ENCODE results near the gene RBM6.

DNA sequence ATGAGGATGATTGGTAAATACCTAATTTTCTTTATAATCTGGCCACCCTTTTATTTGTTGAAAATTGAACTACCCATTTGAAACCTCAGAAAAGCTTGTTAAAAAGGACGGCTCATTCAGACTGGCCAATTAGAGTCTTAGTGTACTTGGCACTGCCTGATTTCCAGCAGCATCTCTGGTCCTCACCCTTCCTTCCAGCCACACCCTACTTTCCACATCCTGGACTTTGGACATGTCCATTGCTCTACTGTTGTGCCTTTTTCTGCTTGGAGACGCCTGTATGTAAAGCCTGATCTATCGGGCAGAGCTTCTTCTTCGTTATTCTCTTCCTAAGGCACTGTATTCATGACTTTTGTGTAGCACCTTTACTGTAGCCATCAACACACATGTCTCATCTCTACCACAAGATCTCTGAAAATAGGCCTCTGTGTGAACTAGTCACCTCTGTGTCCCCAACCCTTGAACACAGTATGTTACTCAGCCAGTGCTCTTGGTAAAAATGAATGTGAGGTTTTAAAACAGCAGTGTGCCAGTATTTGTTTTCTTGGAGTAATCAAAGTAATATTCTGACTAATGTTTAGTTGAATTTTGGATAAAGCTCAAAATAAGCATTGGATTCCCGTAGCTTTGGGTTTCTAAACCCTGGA, 155.5 kb downstream of the RBM6 start:
- TF ChIP-seq, protein P1, sequence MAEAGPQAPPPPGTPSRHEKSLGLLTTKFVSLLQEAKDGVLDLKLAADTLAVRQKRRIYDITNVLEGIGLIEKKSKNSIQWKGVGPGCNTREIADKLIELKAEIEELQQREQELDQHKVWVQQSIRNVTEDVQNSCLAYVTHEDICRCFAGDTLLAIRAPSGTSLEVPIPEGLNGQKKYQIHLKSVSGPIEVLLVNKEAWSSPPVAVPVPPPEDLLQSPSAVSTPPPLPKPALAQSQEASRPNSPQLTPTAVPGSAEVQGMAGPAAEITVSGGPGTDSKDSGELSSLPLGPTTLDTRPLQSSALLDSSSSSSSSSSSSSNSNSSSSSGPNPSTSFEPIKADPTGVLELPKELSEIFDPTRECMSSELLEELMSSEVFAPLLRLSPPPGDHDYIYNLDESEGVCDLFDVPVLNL (CRISPR knock-in tag; IDR thresholded peaks at IDR 0.05; ENCODE audit: borderline replicate concordance, low read depth) = no peak
- TF ChIP-seq, protein P2, sequence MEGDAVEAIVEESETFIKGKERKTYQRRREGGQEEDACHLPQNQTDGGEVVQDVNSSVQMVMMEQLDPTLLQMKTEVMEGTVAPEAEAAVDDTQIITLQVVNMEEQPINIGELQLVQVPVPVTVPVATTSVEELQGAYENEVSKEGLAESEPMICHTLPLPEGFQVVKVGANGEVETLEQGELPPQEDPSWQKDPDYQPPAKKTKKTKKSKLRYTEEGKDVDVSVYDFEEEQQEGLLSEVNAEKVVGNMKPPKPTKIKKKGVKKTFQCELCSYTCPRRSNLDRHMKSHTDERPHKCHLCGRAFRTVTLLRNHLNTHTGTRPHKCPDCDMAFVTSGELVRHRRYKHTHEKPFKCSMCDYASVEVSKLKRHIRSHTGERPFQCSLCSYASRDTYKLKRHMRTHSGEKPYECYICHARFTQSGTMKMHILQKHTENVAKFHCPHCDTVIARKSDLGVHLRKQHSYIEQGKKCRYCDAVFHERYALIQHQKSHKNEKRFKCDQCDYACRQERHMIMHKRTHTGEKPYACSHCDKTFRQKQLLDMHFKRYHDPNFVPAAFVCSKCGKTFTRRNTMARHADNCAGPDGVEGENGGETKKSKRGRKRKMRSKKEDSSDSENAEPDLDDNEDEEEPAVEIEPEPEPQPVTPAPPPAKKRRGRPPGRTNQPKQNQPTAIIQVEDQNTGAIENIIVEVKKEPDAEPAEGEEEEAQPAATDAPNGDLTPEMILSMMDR (IDR thresholded peaks at IDR 0.05) = no peak
- TF ChIP-seq, protein P3, sequence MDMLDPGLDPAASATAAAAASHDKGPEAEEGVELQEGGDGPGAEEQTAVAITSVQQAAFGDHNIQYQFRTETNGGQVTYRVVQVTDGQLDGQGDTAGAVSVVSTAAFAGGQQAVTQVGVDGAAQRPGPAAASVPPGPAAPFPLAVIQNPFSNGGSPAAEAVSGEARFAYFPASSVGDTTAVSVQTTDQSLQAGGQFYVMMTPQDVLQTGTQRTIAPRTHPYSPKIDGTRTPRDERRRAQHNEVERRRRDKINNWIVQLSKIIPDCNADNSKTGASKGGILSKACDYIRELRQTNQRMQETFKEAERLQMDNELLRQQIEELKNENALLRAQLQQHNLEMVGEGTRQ (CRISPR knock-in tag; IDR thresholded peaks at IDR 0.05) = no peak
- no peak for TF ChIP-seq ZBTB21 (CRISPR knock-in tag; IDR thresholded peaks at IDR 0.05; ENCODE audit: borderline replicate concordance)
- no peak for TF ChIP-seq IRF2 (CRISPR knock-in tag; IDR thresholded peaks at IDR 0.05; ENCODE audit: borderline replicate concordance, low read depth)
- TF ChIP-seq, protein P4, sequence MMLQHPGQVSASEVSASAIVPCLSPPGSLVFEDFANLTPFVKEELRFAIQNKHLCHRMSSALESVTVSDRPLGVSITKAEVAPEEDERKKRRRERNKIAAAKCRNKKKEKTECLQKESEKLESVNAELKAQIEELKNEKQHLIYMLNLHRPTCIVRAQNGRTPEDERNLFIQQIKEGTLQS (CRISPR knock-in tag; conservative IDR thresholded peaks at IDR 0.05) = no peak
- TF ChIP-seq ESRRA (CRISPR knock-in tag; IDR thresholded peaks at IDR 0.05; ENCODE audit: borderline replicate concordance) = no peak
- TF ChIP-seq, protein P5, sequence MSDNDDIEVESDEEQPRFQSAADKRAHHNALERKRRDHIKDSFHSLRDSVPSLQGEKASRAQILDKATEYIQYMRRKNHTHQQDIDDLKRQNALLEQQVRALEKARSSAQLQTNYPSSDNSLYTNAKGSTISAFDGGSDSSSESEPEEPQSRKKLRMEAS (CRISPR knock-in tag; IDR thresholded peaks at IDR 0.05) = no peak
- no peak for TF ChIP-seq CREM (CRISPR knock-in tag; IDR thresholded peaks at IDR 0.05)
- TF ChIP-seq OVOL2 (CRISPR knock-in tag; IDR thresholded peaks at IDR 0.05; ENCODE audit: borderline replicate concordance) = no peak
